ENCODE measurements around the gene CNEP1R1.

Gene CNEP1R1

GRCh38 chr16:50024684-50025536 lies at the start of gene CNEP1R1:
Gene CNEP1R1, plus strand, starts transcription at chr16:50025225. Its CDS starts 91 bp downstream, at chr16:50025316.
- Histone ChIP-seq H3K9me3 (ENCODE audit: control insufficient read depth in 5 of 5, low read length in 5 of 5) (no peaks in the 10 kb centered on the region), H3K4me1 (ENCODE audit: control insufficient read depth in 5 of 5, insufficient read depth in 5 of 5, low read length in 5 of 5) (peaks cover 0 to 20% (median 18%) of the 10 kb centered on the region in 5 donors), H3K36me3 (ENCODE audit: control insufficient read depth in 5 of 5, insufficient read depth in 5 of 5, low read length in 5 of 5) (peaks cover 0 to 6% (median 2%) of the 10 kb centered on the region in 5 donors), H3K27me3 (ENCODE audit: control insufficient read depth in 5 of 5, insufficient read depth in 4 of 5, low read length in 5 of 5) (no peaks in the 10 kb centered on the region), H3K4me3 (ENCODE audit: low read depth in 1 of 5, low read length in 5 of 5) (peak within 1 kb of the TSS; percentile 94 to 98 (median 97)), H3K9ac (ENCODE audit: low read length in 5 of 5) (peak within 1 kb of the TSS; percentile 90 to 98 (median 98)), H3K27ac (ENCODE audit: low read depth, low read length) (peak within 1 kb of the TSS; percentile 54)

- H3K4me1 ChIP-seq (ENCODE audit: control insufficient read depth in 5 of 5, insufficient read depth in 5 of 5, low read length in 5 of 5), result no peaks in the 10 kb centered on the region
- H3K4me3 ChIP-seq (ENCODE audit: low read depth in 1 of 5, low read length in 5 of 5), result no peak overlapping the region
Observed at GRCh38 chr16:49977427-49977826, 47.6 kb upstream of the CNEP1R1 start.

GRCh38 chr16:49978569-49979326 lies 46.3 kb upstream of the CNEP1R1 start:
- Histone ChIP-seq H3K27ac (ENCODE audit: low read depth, low read length) (no peak overlapping the region), H3K9ac (ENCODE audit: low read length in 5 of 5) (no peak overlapping the region), H3K27me3 (ENCODE audit: control insufficient read depth in 5 of 5, insufficient read depth in 4 of 5, low read length in 5 of 5) (peaks cover 0 to 3% (median 0%) of the 10 kb centered on the region in 5 donors), H3K4me1 (ENCODE audit: control insufficient read depth in 5 of 5, insufficient read depth in 5 of 5, low read length in 5 of 5) (no peaks in the 10 kb centered on the region), H3K9me3 (ENCODE audit: control insufficient read depth in 5 of 5, low read length in 5 of 5) (peaks cover 0 to 9% (median 0%) of the 10 kb centered on the region in 5 donors), H3K4me3 (ENCODE audit: low read depth in 1 of 5, low read length in 5 of 5) (no peak overlapping the region), H3K36me3 (ENCODE audit: control insufficient read depth in 5 of 5, insufficient read depth in 5 of 5, low read length in 5 of 5) (no peaks in the 10 kb centered on the region)

More at GRCh38 chr16:49977427-49977826, 47.6 kb upstream of the CNEP1R1 start:
- Histone ChIP-seq H3K9me3 (ENCODE audit: control insufficient read depth in 5 of 5, low read length in 5 of 5) (peaks cover 0 to 9% (median 0%) of the 10 kb centered on the region in 5 donors), H3K27me3 (ENCODE audit: control insufficient read depth in 5 of 5, insufficient read depth in 4 of 5, low read length in 5 of 5) (peaks cover 0 to 3% (median 0%) of the 10 kb centered on the region in 5 donors), H3K27ac (ENCODE audit: low read depth, low read length) (no peak overlapping the region), H3K9ac (ENCODE audit: low read length in 5 of 5) (no peak overlapping the region), H3K36me3 (ENCODE audit: control insufficient read depth in 5 of 5, insufficient read depth in 5 of 5, low read length in 5 of 5) (no peaks in the 10 kb centered on the region)

GRCh38 chr16:49980166-49980565 lies 44.9 kb upstream of the CNEP1R1 start:
- H3K4me3 ChIP-seq (ENCODE audit: low read depth in 1 of 5, low read length in 5 of 5), result no peak overlapping the region
- peaks cover 0 to 3% (median 0%) of the 10 kb centered on the region in 5 donors for H3K27me3 ChIP-seq (ENCODE audit: control insufficient read depth in 5 of 5, insufficient read depth in 4 of 5, low read length in 5 of 5)
- H3K9me3 ChIP-seq (ENCODE audit: control insufficient read depth in 5 of 5, low read length in 5 of 5), result peaks cover 0 to 9% (median 0%) of the 10 kb centered on the region in 5 donors
- H3K9ac ChIP-seq (ENCODE audit: low read length in 5 of 5), result no peak overlapping the region
- H3K4me1 ChIP-seq (ENCODE audit: control insufficient read depth in 5 of 5, insufficient read depth in 5 of 5, low read length in 5 of 5), result no peaks in the 10 kb centered on the region
- no peak overlapping the region for H3K27ac ChIP-seq (ENCODE audit: low read depth, low read length)
- no peaks in the 10 kb centered on the region for H3K36me3 ChIP-seq (ENCODE audit: control insufficient read depth in 5 of 5, insufficient read depth in 5 of 5, low read length in 5 of 5)

- no peaks in the 10 kb centered on the region for H3K9me3 ChIP-seq (ENCODE audit: control insufficient read depth in 5 of 5, low read length in 5 of 5)
- no peak overlapping the region for H3K27ac ChIP-seq (ENCODE audit: low read depth, low read length)
- H3K9ac ChIP-seq (ENCODE audit: low read length in 5 of 5), result no peak overlapping the region
- H3K4me3 ChIP-seq (ENCODE audit: low read depth in 1 of 5, low read length in 5 of 5), result peak overlapping the region in 1 of 5 donors; percentile 18
- H3K4me1 ChIP-seq (ENCODE audit: control insufficient read depth in 5 of 5, insufficient read depth in 5 of 5, low read length in 5 of 5), result no peaks in the 10 kb centered on the region
- no peaks in the 10 kb centered on the region for H3K27me3 ChIP-seq (ENCODE audit: control insufficient read depth in 5 of 5, insufficient read depth in 4 of 5, low read length in 5 of 5)
- H3K36me3 ChIP-seq (ENCODE audit: control insufficient read depth in 5 of 5, insufficient read depth in 5 of 5, low read length in 5 of 5), result no peaks in the 10 kb centered on the region
Observed at GRCh38 chr16:49986351-49987124, 38.5 kb upstream of the CNEP1R1 start.

- Histone ChIP-seq H3K9ac (ENCODE audit: low read length in 5 of 5) (no peak overlapping the region), H3K27me3 (ENCODE audit: control insufficient read depth in 5 of 5, insufficient read depth in 4 of 5, low read length in 5 of 5) (no peaks in the 10 kb centered on the region), H3K9me3 (ENCODE audit: control insufficient read depth in 5 of 5, low read length in 5 of 5) (no peaks in the 10 kb centered on the region), H3K4me3 (ENCODE audit: low read depth in 1 of 5, low read length in 5 of 5) (no peak overlapping the region), H3K4me1 (ENCODE audit: control insufficient read depth in 5 of 5, insufficient read depth in 5 of 5, low read length in 5 of 5) (no peaks in the 10 kb centered on the region), H3K36me3 (ENCODE audit: control insufficient read depth in 5 of 5, insufficient read depth in 5 of 5, low read length in 5 of 5) (no peaks in the 10 kb centered on the region), H3K27ac (ENCODE audit: low read depth, low read length) (no peak overlapping the region)
Observed at GRCh38 chr16:49987381-49987780, 37.6 kb upstream of the CNEP1R1 start.

- H3K4me3 ChIP-seq (ENCODE audit: low read depth in 1 of 5, low read length in 5 of 5), result no peak overlapping the region
- no peaks in the 10 kb centered on the region for H3K36me3 ChIP-seq (ENCODE audit: control insufficient read depth in 5 of 5, insufficient read depth in 5 of 5, low read length in 5 of 5)
- H3K9me3 ChIP-seq (ENCODE audit: control insufficient read depth in 5 of 5, low read length in 5 of 5), result no peaks in the 10 kb centered on the region
- no peaks in the 10 kb centered on the region for H3K27me3 ChIP-seq (ENCODE audit: control insufficient read depth in 5 of 5, insufficient read depth in 4 of 5, low read length in 5 of 5)
- no peak overlapping the region for H3K9ac ChIP-seq (ENCODE audit: low read length in 5 of 5)
- H3K27ac ChIP-seq (ENCODE audit: low read depth, low read length), result no peak overlapping the region
- no peaks in the 10 kb centered on the region for H3K4me1 ChIP-seq (ENCODE audit: control insufficient read depth in 5 of 5, insufficient read depth in 5 of 5, low read length in 5 of 5)
Observed at GRCh38 chr16:49992825-49993224, 32.2 kb upstream of the CNEP1R1 start.

GRCh38 chr16:49993579-49993978 lies 31.4 kb upstream of the CNEP1R1 start:
- H3K9ac ChIP-seq (ENCODE audit: low read length in 5 of 5), result no peak overlapping the region
- H3K27me3 ChIP-seq (ENCODE audit: control insufficient read depth in 5 of 5, insufficient read depth in 4 of 5, low read length in 5 of 5), result no peaks in the 10 kb centered on the region
- H3K27ac ChIP-seq (ENCODE audit: low read depth, low read length), result no peak overlapping the region
- H3K9me3 ChIP-seq (ENCODE audit: control insufficient read depth in 5 of 5, low read length in 5 of 5), result no peaks in the 10 kb centered on the region
- H3K4me1 ChIP-seq (ENCODE audit: control insufficient read depth in 5 of 5, insufficient read depth in 5 of 5, low read length in 5 of 5), result no peaks in the 10 kb centered on the region
- H3K36me3 ChIP-seq (ENCODE audit: control insufficient read depth in 5 of 5, insufficient read depth in 5 of 5, low read length in 5 of 5), result no peaks in the 10 kb centered on the region
- no peak overlapping the region for H3K4me3 ChIP-seq (ENCODE audit: low read depth in 1 of 5, low read length in 5 of 5)

GRCh38 chr16:49994006-49994405 lies 31.0 kb upstream of the CNEP1R1 start:
- H3K9me3 ChIP-seq (ENCODE audit: control insufficient read depth in 5 of 5, low read length in 5 of 5), result no peaks in the 10 kb centered on the region
- H3K27ac ChIP-seq (ENCODE audit: low read depth, low read length), result no peak overlapping the region
- no peak overlapping the region for H3K9ac ChIP-seq (ENCODE audit: low read length in 5 of 5)
- no peaks in the 10 kb centered on the region for H3K4me1 ChIP-seq (ENCODE audit: control insufficient read depth in 5 of 5, insufficient read depth in 5 of 5, low read length in 5 of 5)
- H3K27me3 ChIP-seq (ENCODE audit: control insufficient read depth in 5 of 5, insufficient read depth in 4 of 5, low read length in 5 of 5), result no peaks in the 10 kb centered on the region
- H3K36me3 ChIP-seq (ENCODE audit: control insufficient read depth in 5 of 5, insufficient read depth in 5 of 5, low read length in 5 of 5), result no peaks in the 10 kb centered on the region
- H3K4me3 ChIP-seq (ENCODE audit: low read depth in 1 of 5, low read length in 5 of 5), result no peak overlapping the region

Data from subcutaneous abdominal adipose tissue (tissue), 5 donors.